Neural progenitor cell (in vitro differentiated cells): ENCODE measurements around the gene PDP2.

Experiments used
- EZH2 ChIP-seq: fragments of 200-600 bp; sonication (generic); IDR thresholded peaks from 2 replicates; pipeline ENCODE4 v1.6.1; 2017; ENCODE audit warnings: antibody characterized with exemption, mild to moderate bottlenecking, moderate library complexity
- TF ChIP-seq, protein P1 (sequence below): fragments of 200-600 bp; sonication (generic); IDR thresholded peaks from 2 replicates; pipeline ENCODE4 v1.5.1; 2017; ENCODE audit warnings: antibody characterized with exemption, mild to moderate bottlenecking

GRCh38 chr16:66859397-66860068, 20.8 kb upstream of the PDP2 start:
- TF ChIP-seq, protein P1, sequence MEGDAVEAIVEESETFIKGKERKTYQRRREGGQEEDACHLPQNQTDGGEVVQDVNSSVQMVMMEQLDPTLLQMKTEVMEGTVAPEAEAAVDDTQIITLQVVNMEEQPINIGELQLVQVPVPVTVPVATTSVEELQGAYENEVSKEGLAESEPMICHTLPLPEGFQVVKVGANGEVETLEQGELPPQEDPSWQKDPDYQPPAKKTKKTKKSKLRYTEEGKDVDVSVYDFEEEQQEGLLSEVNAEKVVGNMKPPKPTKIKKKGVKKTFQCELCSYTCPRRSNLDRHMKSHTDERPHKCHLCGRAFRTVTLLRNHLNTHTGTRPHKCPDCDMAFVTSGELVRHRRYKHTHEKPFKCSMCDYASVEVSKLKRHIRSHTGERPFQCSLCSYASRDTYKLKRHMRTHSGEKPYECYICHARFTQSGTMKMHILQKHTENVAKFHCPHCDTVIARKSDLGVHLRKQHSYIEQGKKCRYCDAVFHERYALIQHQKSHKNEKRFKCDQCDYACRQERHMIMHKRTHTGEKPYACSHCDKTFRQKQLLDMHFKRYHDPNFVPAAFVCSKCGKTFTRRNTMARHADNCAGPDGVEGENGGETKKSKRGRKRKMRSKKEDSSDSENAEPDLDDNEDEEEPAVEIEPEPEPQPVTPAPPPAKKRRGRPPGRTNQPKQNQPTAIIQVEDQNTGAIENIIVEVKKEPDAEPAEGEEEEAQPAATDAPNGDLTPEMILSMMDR, result no peak
- no peak for TF ChIP-seq EZH2
